Heart left ventricle (tissue), 16 donors: ENCODE data around the gene ADAMTS20. TPM values are rescaled to one million over a fixed set of nuclear protein-coding genes. Genes with fewer than 3 reads are reported as not detected.

ENCODE experiments used
- ATAC-seq, 4 donors: fragments of 200-7000 bp; cut with Tn5 transposase; one replicate each; pipeline ENCODE4 v1.9.1; 2020 to 2022; ENCODE audit warnings: moderate library complexity in 4 of 4, mild to moderate bottlenecking in 3 of 4, moderate number of reproducible peaks in 1 of 4
- DNase-seq, 5 donors: peaks; one replicate each; pipeline ENCODE4 v3.0.0-alpha.2; 2020
- H3K27ac ChIP-seq, 12 donors: fragments of 200-600 bp; sonication (generic) in 4 of 12; one replicate each; pipeline versions ENCODE4 v1.5.0 to v1.8.0; 2016 to 2022; ENCODE audit warnings: mild to moderate bottlenecking in 2 of 12
- H3K27me3 ChIP-seq, 9 donors: fragments of 200-600 bp; sonication (generic) in 2 of 9; one replicate each; pipeline versions ENCODE4 v1.5.1 to v1.8.0; 2016 to 2022; ENCODE audit warnings: mild to moderate bottlenecking in 3 of 9
- H3K36me3 ChIP-seq, 9 donors: fragments of 200-600 bp; sonication (generic) in 2 of 9; one replicate each; pipeline versions ENCODE4 v1.5.0 to v1.8.0; 2018 to 2022; ENCODE audit warnings: mild to moderate bottlenecking in 2 of 9
- H3K4me1 ChIP-seq, 12 donors: fragments of 200-600 bp; sonication (generic) in 4 of 12; one replicate each; pipeline versions ENCODE4 v1.5.0 to v1.8.0; 2016 to 2022; ENCODE audit warnings: mild to moderate bottlenecking in 3 of 12
- H3K4me3 ChIP-seq, 12 donors: fragments of 200-600 bp; sonication (generic) in 4 of 12; one replicate each; pipeline versions ENCODE4 v1.5.0 to v1.8.0; 2017 to 2022; ENCODE audit warnings: mild to moderate bottlenecking in 9 of 12, moderate library complexity in 4 of 12
- H3K9me3 ChIP-seq, 12 donors: fragments of 200-600 bp; sonication (generic) in 4 of 12; one replicate each; pipeline versions ENCODE4 v1.5.0 to v1.8.0; 2016 to 2022; ENCODE audit warnings: mild to moderate bottlenecking in 1 of 12
- CTCF ChIP-seq, 12 donors: fragments of 200-600 bp; sonication (generic) in 4 of 12; IDR thresholded peaks; one replicate each; pipeline versions ENCODE4 v1.5.0 to v1.8.0; 2018 to 2022; ENCODE audit warnings: antibody characterized with exemption in 12 of 12, mild to moderate bottlenecking in 5 of 12
- POLR2A ChIP-seq, 2 donors: fragments of 450-650 bp; IDR thresholded peaks; one replicate each; pipeline ENCODE4 v1.6.1; 2017; ENCODE audit warnings: antibody characterized with exemption in 2 of 2, mild to moderate bottlenecking in 2 of 2, moderate library complexity in 2 of 2
- WGBS, 4 donors: extraction: QIAGEN DNeasy Blood & Tissue Kit in 2 of 4; methylation state at CpG; one replicate each; pipeline versions ENCODE4 v1.1.5 to v1.1.7; 2013 to 2018; 5-methylcytosine and 5-hydroxymethylcytosine counted together
- intact Hi-C, 10 donors: fragments of 100-400 bp; cut with DNase I; formaldehyde crosslinking; loops; one replicate each; pipeline versions ENCODE4 v1.11.1 to v1.14.2; 2022
- polyA plus RNA-seq, 2 donors: library from polyadenylated mRNA; stranded (reverse); fragments of 200-250 nt; gene quantifications; one replicate each; pipeline ENCODE4 v1.2.3, GENCODE V29; 2013
- total RNA-seq, 9 donors: library from RNA; depleted of rRNA in 2 of 9; stranded (reverse); fragments of >200 nt in 2 of 9; fragmentation: NEBNext Ultra II Directional in 3 of 9; extraction: Animal tissue kit (Norgen Biotek cat#: 25700) in 3 of 9; gene quantifications; one replicate each; pipeline versions ENCODE4 v1.1.0 to v1.2.4, GENCODE V29; 2016 to 2023
- donor health status: ischemic (EF 13 %, LVEDD 7.1; RV severe dilation, severe dysfunction).
- donor health status: healthy with polysubstance abuse.
- donor health status: DM: no; HTN: yes; CAD: no.
- donor health status: DM: no; HTN: no; CAD: no.
- donor health status: ischemic (EF 25% LVEDD 6.9; RV normal size, moderate dysfunction).
- donor health status: ischemic (EF 25% LVEDD 5.7; RV mildly dilated, moderate dysfunction).
- donor health status: healthy.
- donor health status: DM: yes; HTN: yes; CAD: no.
- donor health status: ischemic (EF 35%, LVEDD 5.7; RV mildly dilated, moderate dysfunction).
- donor health status: nonischemic (EF 11% LVEDD 7.7; RV severe dilation, severe dysfunction).
- donor health status: DM: yes; HTN: yes; CAD: no.
- donor health status: PGD.
- donor health status: ischemic (EF 29% LVEDD 5.4; RV normal size, mild dysfunction).
- donor health status: nonischemic (EF 23%, LVEDD 6.1; RV moderate dilation, normal function).

The ADAMTS20 gene
- total and polyA plus RNA-seq, 11 donors, result 0.05 TPM; not detected in 10

- no peak for ATAC-seq
- Histone ChIP-seq H3K36me3 (no peaks in the 10 kb centered on the region), H3K4me1 (no peaks in the 10 kb centered on the region), H3K4me3 (no peak overlapping the region), H3K9me3 (no peaks in the 10 kb centered on the region), H3K27ac (no peak overlapping the region), H3K27me3 (no peaks in the 10 kb centered on the region)
- WGBS, 4 donors, result 82 to 85% (median 84%) methylated on average over 7 of the region's 7 CpGs
- no peak for DNase-seq
- intact Hi-C loops, result no loop called here
- TF ChIP-seq CTCF (IDR thresholded peaks at IDR 0.05), result no peak
- TF ChIP-seq POLR2A (IDR thresholded peaks at IDR 0.05), result no peak
These were observed 34.7 kb upstream of the ADAMTS20 start for GRCh38 chr12:43586646-43587245.

DNA sequence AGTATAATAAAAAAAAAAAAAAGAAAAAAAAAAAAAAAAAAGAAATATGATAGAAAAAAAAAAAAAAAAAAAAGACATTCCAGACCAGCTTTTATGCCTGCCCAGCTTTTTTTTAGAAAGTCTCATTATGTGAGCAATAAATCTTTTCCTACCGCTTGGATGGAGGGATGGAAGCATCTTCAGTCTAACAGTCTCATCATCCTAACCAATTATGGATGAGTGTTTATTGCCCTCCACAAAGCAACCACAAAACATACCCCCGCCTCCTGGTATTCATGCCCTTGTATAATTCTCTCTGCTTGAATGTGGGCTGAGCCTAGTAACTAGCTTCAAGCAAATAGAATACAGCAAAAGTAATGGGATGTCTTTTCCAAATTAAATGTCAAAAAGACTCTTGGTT lies 33.7 kb upstream of the ADAMTS20 start:
- intact Hi-C loops, result no loop called here
- Histone ChIP-seq H3K4me1 (no peaks in the 10 kb centered on the region), H3K27ac (no peak overlapping the region), H3K36me3 (no peaks in the 10 kb centered on the region), H3K4me3 (no peak overlapping the region), H3K9me3 (no peaks in the 10 kb centered on the region), H3K27me3 (peaks cover 0 to 2% (median 0%) of the 10 kb centered on the region in 9 donors)
- TF ChIP-seq CTCF (IDR thresholded peaks at IDR 0.05), result no peak
- no peak for TF ChIP-seq POLR2A (IDR thresholded peaks at IDR 0.05)
- ATAC-seq (no peak), DNase-seq (no peak)
- WGBS, 4 donors, result 74 to 92% (median 87%) methylated on average over 2 of the region's 2 CpGs

GRCh38 chr12:43580601-43581000 lies 28.6 kb upstream of the ADAMTS20 start:
- Histone ChIP-seq H3K27me3 (peaks cover 0 to 11% (median 0%) of the 10 kb centered on the region in 9 donors), H3K36me3 (no peaks in the 10 kb centered on the region), H3K9me3 (no peaks in the 10 kb centered on the region), H3K4me3 (no peak overlapping the region), H3K27ac (no peak overlapping the region), H3K4me1 (no peaks in the 10 kb centered on the region)
- no peak for TF ChIP-seq POLR2A (IDR thresholded peaks at IDR 0.05)
- no peak for TF ChIP-seq CTCF (IDR thresholded peaks at IDR 0.05)
- ATAC-seq (no peak), DNase-seq (no peak)
- intact Hi-C loops, result no loop called here
- WGBS, 4 donors, result 71 to 85% (median 79%) methylated on average over 5 of the region's 5 CpGs

- Histone ChIP-seq H3K4me1 (no peaks in the 10 kb centered on the region), H3K9me3 (no peaks in the 10 kb centered on the region), H3K4me3 (no peak overlapping the region), H3K27ac (no peak overlapping the region), H3K27me3 (peaks cover 0 to 11% (median 0%) of the 10 kb centered on the region in 9 donors), H3K36me3 (no peaks in the 10 kb centered on the region)
- intact Hi-C loops, result no loop called here
- 30 to 39% (median 33%) methylated on average over 4 of the region's 4 CpGs for WGBS, 4 donors
- DNase-seq (no peak), ATAC-seq (no peak)
- TF ChIP-seq CTCF (IDR thresholded peaks at IDR 0.05) (no peak), POLR2A (IDR thresholded peaks at IDR 0.05) (no peak)
These were observed 27.2 kb upstream of the ADAMTS20 start for GRCh38 chr12:43579206-43579605.
